HFFc6 (cell line): ENCODE results near the gene DDX27. TPM values are rescaled to one million over a fixed set of nuclear protein-coding genes. Genes with fewer than 3 reads are reported as not detected.

Experiments
- DNase-seq: peaks from one replicate; pipeline ENCODE4 v3.0.0-alpha.2; 2018
- H3K27ac Mint-ChIP-seq: 2 replicates; pipeline ENCODE4 v1.8.0; 2020; ENCODE audit warnings: mild to moderate bottlenecking, mixed read lengths
- H3K27me3 Mint-ChIP-seq: 2 replicates; pipeline ENCODE4 v1.8.0; 2021; ENCODE audit warnings: mild to moderate bottlenecking, moderate library complexity, mixed read lengths; ENCODE audit not compliant: insufficient read depth
- H3K36me3 Mint-ChIP-seq: 2 replicates; pipeline ENCODE4 v1.8.0; 2021; ENCODE audit warnings: low read depth, mixed read lengths
- H3K4me1 Mint-ChIP-seq: 2 replicates; pipeline ENCODE4 v1.8.0; 2020; ENCODE audit warnings: low read depth, mixed read lengths
- H3K4me3 Mint-ChIP-seq: 2 replicates; pipeline ENCODE4 v1.8.0; 2020; ENCODE audit warnings: mild to moderate bottlenecking, moderate library complexity, mixed read lengths
- H3K9me3 Mint-ChIP-seq: 2 replicates; pipeline ENCODE4 v1.8.0; 2020; ENCODE audit warnings: mild to moderate bottlenecking, mixed read lengths
- CTCF ChIP-seq: fragments of 200-600 bp; sonication (generic); IDR thresholded peaks from 2 replicates; pipeline ENCODE4 v1.5.0; 2021; ENCODE audit warnings: antibody characterized with exemption, mild to moderate bottlenecking
- total RNA-seq, 6 experiments: library from RNA; stranded (reverse); fragmentation: NEBNext Ultra II Directional; extraction: Animal tissue kit (Norgen Biotek cat#: 25700); gene quantifications; 2 replicates in 1 of 6; 3 replicates in 5 of 6; pipeline ENCODE4 v1.2.3, GENCODE V29; 2021

Gene DDX27
- total RNA-seq, 6 experiments from 2014 or later, result 26.8 to 32.2 (median 30.5) TPM

DNA sequence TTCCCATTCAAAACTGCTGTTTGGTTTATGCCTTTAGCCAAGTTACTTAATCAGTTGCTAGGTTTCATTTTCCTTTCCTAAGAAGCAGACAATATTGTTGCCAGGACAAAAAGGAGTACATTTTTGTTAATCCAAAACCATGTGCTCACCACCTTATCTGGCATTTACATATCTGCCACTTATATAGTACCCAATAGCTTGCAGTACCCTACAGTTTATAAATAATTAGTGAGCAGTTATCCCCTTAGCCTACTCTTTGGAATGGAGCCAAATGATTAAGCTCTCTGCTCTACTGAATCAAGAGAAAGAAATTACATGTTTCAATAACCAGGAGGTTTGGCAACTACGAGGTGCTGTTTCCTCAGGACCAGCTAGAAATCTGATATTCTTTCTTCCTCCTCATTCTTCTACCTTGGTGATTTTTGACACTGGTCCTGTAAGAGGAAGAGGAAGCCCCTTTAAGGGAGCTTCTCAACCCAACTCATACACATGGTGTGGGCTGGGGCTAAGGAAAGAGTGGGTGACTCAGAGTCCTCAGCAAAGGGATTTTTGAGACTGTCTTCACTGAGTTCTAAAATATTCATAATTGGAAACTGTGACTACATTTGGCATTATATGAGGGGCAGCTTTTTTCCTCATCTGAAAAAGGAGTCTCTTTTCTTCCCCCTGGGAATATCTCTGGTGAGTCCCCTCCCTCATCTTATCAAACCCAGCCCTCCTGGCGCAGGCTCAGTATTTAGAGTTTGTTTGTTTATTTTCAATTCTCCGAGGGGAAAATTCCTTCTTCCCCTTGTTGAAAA lies 57.1 kb downstream of the DDX27 start:
- Mint-ChIP-seq H3K9me3 (peaks cover 32% of the 10 kb centered on the region), H3K27me3 (peaks cover 29% of the 10 kb centered on the region), H3K4me1 (peaks cover 38% of the 10 kb centered on the region), H3K36me3 (peaks cover 44% of the 10 kb centered on the region), H3K27ac (peak overlapping the region; percentile 99), H3K4me3 (peak overlapping the region; percentile 100)
- TF ChIP-seq CTCF, result no peak
- peak; percentile 45 for DNase-seq

DNA sequence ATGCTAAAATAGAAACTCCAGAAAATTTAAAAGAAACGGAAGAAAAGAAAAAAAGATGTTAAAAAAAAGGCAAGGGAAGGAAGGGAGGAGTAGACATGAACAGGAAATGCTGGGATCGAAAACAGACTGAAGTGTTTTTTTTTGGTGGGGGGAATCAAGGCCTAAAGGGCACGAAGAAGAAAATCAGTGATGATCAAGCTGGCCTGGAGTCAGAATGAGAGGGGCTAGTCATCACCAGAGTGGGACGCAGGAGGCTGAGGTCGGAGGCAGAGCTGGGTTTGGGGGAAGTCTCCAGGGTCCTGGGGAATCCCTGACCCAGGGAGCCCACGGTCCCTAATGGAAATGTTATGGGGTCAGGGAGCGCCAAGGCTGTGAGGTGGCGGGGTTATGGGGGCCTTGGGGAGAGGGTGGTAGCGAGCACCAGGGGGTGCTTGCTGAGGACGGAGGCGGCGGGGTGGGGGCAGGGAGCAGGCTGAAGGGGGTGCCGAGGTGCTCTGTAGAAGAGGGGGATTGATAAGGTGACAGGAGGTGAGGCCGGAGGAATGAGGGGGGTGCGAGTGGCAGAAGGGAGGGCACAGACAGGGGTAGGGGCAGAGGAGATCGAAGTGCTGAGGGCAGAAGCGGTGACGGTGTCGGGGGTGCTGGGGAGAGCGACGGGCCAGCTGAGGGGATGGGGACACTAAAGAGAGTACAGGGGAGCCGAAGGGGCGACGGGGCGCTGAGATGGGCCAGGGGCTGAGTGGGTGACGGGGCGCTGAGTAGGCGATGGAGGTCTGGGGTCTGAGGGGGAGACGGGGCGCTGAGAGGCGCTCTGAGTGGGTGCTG lies 58.0 kb downstream of the DDX27 start:
- Mint-ChIP-seq H3K4me3 (peak overlapping the region; percentile 100), H3K4me1 (peaks cover 46% of the 10 kb centered on the region), H3K27ac (peak overlapping the region; percentile 99), H3K27me3 (peaks cover 35% of the 10 kb centered on the region), H3K36me3 (peaks cover 48% of the 10 kb centered on the region), H3K9me3 (peaks cover 40% of the 10 kb centered on the region)
- DNase-seq, result no peak
- TF ChIP-seq CTCF, result no peak

DNA sequence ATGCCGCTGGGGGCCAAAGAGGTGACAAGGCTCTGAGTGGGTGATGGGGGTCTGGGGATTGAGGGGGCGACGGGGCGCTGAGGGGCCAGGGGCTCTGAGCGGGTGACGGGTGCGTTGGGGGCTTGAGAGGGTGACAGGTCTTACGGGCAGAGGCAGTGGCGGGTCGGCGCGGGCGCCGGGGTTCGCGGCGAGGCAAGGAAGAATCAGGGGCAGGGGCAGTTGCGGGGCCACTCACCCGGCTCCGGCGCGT lies 58.5 kb downstream of the DDX27 start:
- Mint-ChIP-seq H3K36me3 (peaks cover 54% of the 10 kb centered on the region), H3K27me3 (peaks cover 40% of the 10 kb centered on the region), H3K27ac (peak overlapping the region; percentile 99), H3K4me3 (peak overlapping the region; percentile 100), H3K4me1 (peaks cover 52% of the 10 kb centered on the region), H3K9me3 (peaks cover 46% of the 10 kb centered on the region)
- no peak for DNase-seq
- no peak for TF ChIP-seq CTCF

DNA sequence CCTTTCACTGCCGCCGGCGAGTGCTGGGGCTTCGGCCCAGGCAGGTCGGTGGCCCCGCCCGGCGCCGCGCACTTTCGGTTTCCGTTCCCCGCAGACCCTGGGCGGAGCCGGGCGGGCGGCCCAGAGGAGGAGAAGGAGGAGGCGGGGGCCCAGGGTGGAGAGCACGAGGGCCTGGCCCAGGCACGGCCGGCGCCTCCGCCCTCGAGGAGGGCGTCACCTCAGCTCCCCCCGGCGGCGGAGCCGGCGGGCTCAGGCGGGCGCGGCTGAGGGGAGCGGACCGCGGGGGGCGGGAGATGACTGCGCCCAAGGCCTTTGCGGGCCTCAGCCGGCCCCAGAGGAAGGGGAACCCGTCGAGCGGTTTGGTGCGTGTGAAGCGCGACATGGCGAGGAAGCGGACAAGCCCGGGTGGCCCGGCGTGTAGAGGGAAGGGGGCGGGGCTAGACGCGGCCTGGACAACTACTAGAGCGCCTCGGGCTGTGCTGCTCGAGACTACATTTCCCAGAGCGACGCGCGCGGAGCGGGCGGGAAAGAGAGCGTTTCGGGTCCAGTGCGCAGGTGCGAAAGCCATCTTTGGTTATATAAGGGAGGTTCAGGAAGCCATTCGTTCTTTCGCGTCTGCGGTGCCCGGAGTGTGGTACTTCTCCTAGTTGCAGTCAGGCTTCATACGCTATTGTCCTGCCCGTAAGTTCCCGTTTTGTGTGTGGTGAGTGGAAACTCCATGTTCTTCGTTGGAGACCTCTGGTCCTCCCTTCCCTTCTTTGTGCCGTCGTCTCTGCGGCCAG lies 59.0 kb downstream of the DDX27 start, which contains the start of gene ZNFX1:
ZNFX1 (minus strand) TSS at position 22 of the 782 bp plus-strand sequence. CDS start 2,218 bp downstream, outside the sequence.
- Mint-ChIP-seq H3K4me1 (peaks cover 57% of the 10 kb centered on the region), H3K9me3 (peaks cover 51% of the 10 kb centered on the region), H3K27ac (peak within 1 kb of the TSS; percentile 99), H3K27me3 (peaks cover 45% of the 10 kb centered on the region), H3K36me3 (peaks cover 59% of the 10 kb centered on the region), H3K4me3 (peak within 1 kb of the TSS; percentile 100)
- peak; percentile 97 for DNase-seq
- peak; percentile 47 for TF ChIP-seq CTCF
